GM12872 (cell line): ENCODE data around the gene ABHD2.

Experiments used
- CTCF ChIP-seq: IDR thresholded peaks from 3 replicates; pipeline ENCODE4 v1.5.1; 2011; ENCODE audit warnings: low read depth, mild to moderate bottlenecking, low read length, moderate library complexity; ENCODE audit not compliant: insufficient read depth

ABHD2 gene

GRCh38 chr15:89150762-89151664 lies 62.8 kb downstream of the ABHD2 start:
- TF ChIP-seq CTCF, result no peak

GRCh38 chr15:89155122-89155521 lies 66.9 kb downstream of the ABHD2 start:
- no peak for TF ChIP-seq CTCF

GRCh38 chr15:89155656-89156055 lies 67.4 kb downstream of the ABHD2 start:
- TF ChIP-seq CTCF, result no peak

- no peak for TF ChIP-seq CTCF
Measured at GRCh38 chr15:89157061-89157460, 68.8 kb downstream of the ABHD2 start.

- no peak for TF ChIP-seq CTCF
Measured at GRCh38 chr15:89157918-89158564, 69.8 kb downstream of the ABHD2 start.

GRCh38 chr15:89161666-89162065 lies 73.4 kb downstream of the ABHD2 start:
- no peak for TF ChIP-seq CTCF

- TF ChIP-seq CTCF, result no peak
Measured at GRCh38 chr15:89163271-89164055, 75.2 kb downstream of the ABHD2 start.
